SKM-1 treated with dmso at 0.1 percent for 144 hours (cell line): ENCODE data around the gene CNKSR3.
A peak's percentile ranks its signal among the peaks of the same experiment; 100 is the strongest.
"Not testable (repeated sequence)": the region's sequence is repeated elsewhere in the genome, so short reads cannot be mapped to it uniquely, and the experiment has no call there.

ENCODE experiments used
- DNase-seq: peaks from one replicate; lab custom pipeline; 2025; ENCODE audit not compliant: unreplicated experiment; lab: John Stamatoyannopoulos, UW

Gene CNKSR3

DNA sequence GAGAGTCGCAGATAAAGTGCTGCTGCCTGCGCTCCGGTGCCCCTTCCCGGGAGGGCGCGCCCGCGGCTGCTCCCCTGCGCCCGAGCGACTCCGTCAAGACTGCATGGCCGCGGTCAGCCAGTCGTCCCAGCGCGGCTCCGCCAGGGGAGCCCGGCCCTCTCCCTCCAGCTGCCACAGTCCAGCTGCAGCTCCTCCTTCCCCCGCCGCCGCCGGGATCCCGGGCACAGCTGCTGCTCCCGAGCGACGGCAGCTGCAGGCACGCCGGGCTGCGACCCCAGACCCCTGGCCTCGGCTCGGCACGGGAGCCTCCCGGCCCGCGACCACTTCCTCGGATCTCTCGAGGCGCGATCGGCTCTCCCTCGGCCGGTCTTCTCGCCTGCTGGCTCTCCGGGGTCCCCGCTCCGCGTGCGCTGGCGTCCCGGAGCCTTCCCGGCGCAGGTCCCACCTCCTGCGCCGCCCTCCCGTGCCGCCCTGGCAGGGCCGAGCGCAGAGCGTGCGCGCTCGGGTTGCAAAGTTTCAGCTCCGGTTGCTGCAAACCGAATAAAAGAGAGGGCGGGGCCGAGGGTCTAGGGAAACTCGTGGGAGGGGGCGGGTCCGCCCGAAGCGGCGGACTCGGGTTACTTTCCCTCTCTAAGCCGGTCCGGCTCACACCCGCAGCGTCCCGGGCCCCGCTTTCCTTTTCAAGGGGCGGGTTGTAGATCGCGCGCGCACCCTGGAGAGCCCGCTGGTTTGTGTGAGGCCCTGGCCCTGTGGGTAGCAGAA lies at the start of gene CNKSR3:
TSS of gene CNKSR3 (minus strand) at position 542 of the 762 bp plus-strand sequence. CDS start 571 bp downstream, outside the sequence.
- peak; percentile 63 for DNase-seq

GRCh38 chr6:154558984-154559383 lies 48.5 kb upstream of the CNKSR3 start:
- no peak for DNase-seq

GRCh38 chr6:154558513-154558912 lies 48.0 kb upstream of the CNKSR3 start:
- DNase-seq: no peak

DNA sequence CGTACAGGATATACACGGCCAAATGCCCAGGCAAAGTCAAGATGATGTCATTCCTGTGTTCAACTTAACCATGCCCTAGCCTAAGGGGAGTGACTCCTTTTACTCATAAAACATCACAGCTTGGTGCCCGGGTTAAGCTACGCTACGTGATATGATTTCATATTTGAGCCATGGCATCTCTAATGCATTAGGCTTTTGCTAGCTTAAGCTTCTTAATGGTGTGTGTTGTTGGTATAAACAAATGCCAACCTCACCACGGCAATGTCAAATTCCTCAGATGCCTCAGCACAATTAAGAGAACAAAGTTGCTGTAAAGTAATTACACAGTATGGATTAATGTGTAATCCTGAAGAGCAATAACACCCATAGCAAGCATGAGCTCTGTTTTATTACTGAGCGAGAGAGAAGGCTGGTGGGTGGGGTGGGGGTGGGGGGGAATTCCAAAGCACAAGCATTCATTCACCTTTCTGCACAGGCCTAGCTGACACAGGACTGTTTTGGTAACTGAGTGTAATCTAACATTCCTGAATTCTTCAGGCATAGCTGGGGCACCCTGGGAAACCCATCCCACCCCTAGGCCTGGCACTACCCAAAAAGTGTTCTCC lies 44.7 kb upstream of the CNKSR3 start:
- DNase-seq: no peak

DNA sequence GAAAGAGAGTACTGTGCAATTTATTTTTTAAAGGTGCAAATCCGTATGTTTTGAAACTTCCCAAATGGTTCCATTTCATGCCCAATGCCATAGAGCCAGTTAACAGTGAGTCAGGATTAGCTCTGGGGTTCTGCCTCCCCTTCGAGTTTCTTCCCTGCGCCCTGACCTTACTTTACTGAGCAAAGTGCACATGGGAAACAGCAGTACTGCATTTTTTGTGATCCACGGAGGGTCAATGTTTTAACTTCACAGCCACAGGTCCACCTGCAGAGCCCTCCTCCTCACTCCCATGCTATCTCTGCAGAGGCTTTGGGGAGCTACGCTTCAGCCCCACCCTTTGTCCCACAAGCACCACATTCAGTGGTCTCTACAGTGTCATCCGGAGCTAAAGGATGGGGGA lies 44.0 kb upstream of the CNKSR3 start:
- no peak for DNase-seq

DNA sequence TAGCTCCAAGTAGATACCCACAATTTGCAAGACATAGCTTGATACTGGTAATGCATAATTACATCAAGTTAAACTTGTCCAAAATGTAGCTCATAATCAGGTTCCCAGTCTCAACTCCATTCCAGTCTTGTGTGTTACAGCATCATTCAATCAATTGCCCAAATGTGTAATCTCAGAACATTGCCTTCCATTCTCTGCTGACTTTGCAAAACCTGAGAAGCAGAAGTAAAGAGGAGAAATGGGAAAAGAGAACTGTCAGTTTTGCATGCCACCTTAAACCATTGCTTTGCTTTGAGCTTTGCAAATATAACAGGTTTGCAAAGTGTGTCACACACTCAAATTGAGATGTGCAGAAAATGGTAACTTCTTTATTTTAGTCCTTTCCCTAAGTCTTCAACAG lies 40.3 kb upstream of the CNKSR3 start:
- peak; percentile 5 for DNase-seq

GRCh38 chr6:154549179-154549578 lies 38.7 kb upstream of the CNKSR3 start:
- DNase-seq: no peak

GRCh38 chr6:154548130-154548830 lies 37.8 kb upstream of the CNKSR3 start:
- DNase-seq: no peak

GRCh38 chr6:154543628-154544027 lies 33.1 kb upstream of the CNKSR3 start:
- no peak for DNase-seq

GRCh38 chr6:154542747-154543146 lies 32.3 kb upstream of the CNKSR3 start:
- DNase-seq: no peak

- DNase-seq: not testable (repeated sequence)
Observed at GRCh38 chr6:154541837-154542236, 31.4 kb upstream of the CNKSR3 start.

- DNase-seq: no peak
Observed at GRCh38 chr6:154539593-154540269, 29.2 kb upstream of the CNKSR3 start.

- no peak for DNase-seq
Observed at GRCh38 chr6:154538640-154539191, 28.2 kb upstream of the CNKSR3 start.

- DNase-seq: no peak
Observed at GRCh38 chr6:154537511-154538325, 27.2 kb upstream of the CNKSR3 start.

GRCh38 chr6:154536999-154537398 lies 26.5 kb upstream of the CNKSR3 start:
- DNase-seq: no peak

- DNase-seq: no peak
Observed at GRCh38 chr6:154536255-154536654, 25.8 kb upstream of the CNKSR3 start.

DNA sequence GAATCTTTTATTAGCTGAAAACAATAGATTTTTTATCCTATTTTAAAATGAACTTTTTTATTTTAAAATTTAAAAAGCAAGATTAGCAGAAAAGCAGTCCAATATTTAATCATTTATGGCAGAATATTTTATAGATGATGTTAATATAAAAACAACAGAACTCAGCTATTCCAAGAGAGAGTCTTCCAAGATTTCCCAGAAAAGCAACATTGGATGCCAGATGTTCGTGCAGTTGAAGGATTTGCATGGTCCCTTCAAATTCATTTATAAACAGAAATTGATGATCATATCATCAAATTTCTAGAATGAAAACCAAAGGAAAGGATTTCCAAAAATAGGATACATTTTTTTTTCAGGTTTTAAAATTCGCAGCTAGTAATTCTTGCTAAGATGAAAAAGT lies 25.4 kb upstream of the CNKSR3 start:
- DNase-seq: no peak

DNA sequence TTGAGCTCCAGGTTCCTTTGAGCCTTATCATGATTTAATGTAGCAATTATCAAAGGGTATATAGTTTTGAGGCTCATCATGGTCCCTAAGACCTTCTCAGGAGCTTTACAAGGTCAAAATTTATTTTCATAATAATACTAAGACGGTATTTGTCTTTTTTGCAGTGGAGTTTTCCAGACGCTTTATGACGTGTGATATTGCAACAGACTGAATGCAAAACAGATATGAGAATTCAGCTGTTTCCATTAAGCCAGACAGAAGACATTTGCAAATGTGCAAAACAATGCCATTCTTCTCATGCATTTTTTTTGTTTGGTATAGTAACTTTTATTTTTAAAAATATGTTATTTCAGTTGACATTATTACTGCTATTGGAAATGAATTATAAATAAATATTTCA lies 24.7 kb upstream of the CNKSR3 start:
- DNase-seq: no peak

- DNase-seq: no peak
Observed at GRCh38 chr6:154534531-154534930, 24.0 kb upstream of the CNKSR3 start.

GRCh38 chr6:154532426-154532825 lies 21.9 kb upstream of the CNKSR3 start:
- DNase-seq: no peak
